ENCODE measurements around the gene DMBT1.

DNA sequence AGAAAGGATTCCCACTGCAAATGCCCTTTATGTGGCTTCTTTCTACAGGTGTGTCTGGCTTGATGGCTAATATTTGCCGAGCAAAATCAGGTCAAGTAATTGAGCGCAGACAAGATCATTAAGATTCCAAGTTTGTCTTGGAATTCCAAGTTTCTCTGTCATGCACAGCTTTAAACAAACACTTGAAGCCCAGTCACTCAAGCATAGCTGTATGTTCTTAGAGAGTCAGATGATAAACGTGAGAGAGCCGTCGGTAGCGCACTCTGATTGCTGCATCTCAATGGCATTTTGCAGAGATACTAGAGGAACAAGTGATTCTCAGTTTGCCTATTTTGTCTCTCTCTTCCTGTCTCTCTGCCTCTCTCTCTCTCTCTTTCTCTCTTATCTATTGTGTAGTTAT, 658 bp downstream of the DMBT1 start:
- TF ChIP-seq, protein P1, sequence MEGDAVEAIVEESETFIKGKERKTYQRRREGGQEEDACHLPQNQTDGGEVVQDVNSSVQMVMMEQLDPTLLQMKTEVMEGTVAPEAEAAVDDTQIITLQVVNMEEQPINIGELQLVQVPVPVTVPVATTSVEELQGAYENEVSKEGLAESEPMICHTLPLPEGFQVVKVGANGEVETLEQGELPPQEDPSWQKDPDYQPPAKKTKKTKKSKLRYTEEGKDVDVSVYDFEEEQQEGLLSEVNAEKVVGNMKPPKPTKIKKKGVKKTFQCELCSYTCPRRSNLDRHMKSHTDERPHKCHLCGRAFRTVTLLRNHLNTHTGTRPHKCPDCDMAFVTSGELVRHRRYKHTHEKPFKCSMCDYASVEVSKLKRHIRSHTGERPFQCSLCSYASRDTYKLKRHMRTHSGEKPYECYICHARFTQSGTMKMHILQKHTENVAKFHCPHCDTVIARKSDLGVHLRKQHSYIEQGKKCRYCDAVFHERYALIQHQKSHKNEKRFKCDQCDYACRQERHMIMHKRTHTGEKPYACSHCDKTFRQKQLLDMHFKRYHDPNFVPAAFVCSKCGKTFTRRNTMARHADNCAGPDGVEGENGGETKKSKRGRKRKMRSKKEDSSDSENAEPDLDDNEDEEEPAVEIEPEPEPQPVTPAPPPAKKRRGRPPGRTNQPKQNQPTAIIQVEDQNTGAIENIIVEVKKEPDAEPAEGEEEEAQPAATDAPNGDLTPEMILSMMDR (IDR thresholded peaks at IDR 0.05), result no peak
- TF ChIP-seq POLR2AphosphoS5 (IDR thresholded peaks at IDR 0.05), result no peak
